Heart left ventricle (tissue), 16 donors: ENCODE measurements around the gene AKAIN1. TPM values are rescaled to one million over a fixed set of nuclear protein-coding genes. Genes with fewer than 3 reads are reported as not detected.
A peak's percentile ranks its signal among the peaks of the same experiment; 100 is the strongest.

ENCODE experiments used
- ATAC-seq, 4 donors: fragments of 200-7000 bp; cut with Tn5 transposase; one replicate each; pipeline ENCODE4 v1.9.1; 2020 to 2022; ENCODE audit warnings: moderate library complexity in 4 of 4, mild to moderate bottlenecking in 3 of 4, moderate number of reproducible peaks in 1 of 4
- DNase-seq, 5 donors: peaks; one replicate each; pipeline ENCODE4 v3.0.0-alpha.2; 2020
- H3K27ac ChIP-seq, 12 donors: fragments of 200-600 bp; sonication (generic) in 4 of 12; one replicate each; pipeline versions ENCODE4 v1.5.0 to v1.8.0; 2016 to 2022; ENCODE audit warnings: mild to moderate bottlenecking in 2 of 12
- H3K27me3 ChIP-seq, 9 donors: fragments of 200-600 bp; sonication (generic) in 2 of 9; one replicate each; pipeline versions ENCODE4 v1.5.1 to v1.8.0; 2016 to 2022; ENCODE audit warnings: mild to moderate bottlenecking in 3 of 9
- H3K36me3 ChIP-seq, 9 donors: fragments of 200-600 bp; sonication (generic) in 2 of 9; one replicate each; pipeline versions ENCODE4 v1.5.0 to v1.8.0; 2018 to 2022; ENCODE audit warnings: mild to moderate bottlenecking in 2 of 9
- H3K4me1 ChIP-seq, 12 donors: fragments of 200-600 bp; sonication (generic) in 4 of 12; one replicate each; pipeline versions ENCODE4 v1.5.0 to v1.8.0; 2016 to 2022; ENCODE audit warnings: mild to moderate bottlenecking in 3 of 12
- H3K4me3 ChIP-seq, 12 donors: fragments of 200-600 bp; sonication (generic) in 4 of 12; one replicate each; pipeline versions ENCODE4 v1.5.0 to v1.8.0; 2017 to 2022; ENCODE audit warnings: mild to moderate bottlenecking in 9 of 12, moderate library complexity in 4 of 12
- H3K9me3 ChIP-seq, 12 donors: fragments of 200-600 bp; sonication (generic) in 4 of 12; one replicate each; pipeline versions ENCODE4 v1.5.0 to v1.8.0; 2016 to 2022; ENCODE audit warnings: mild to moderate bottlenecking in 1 of 12
- CTCF ChIP-seq, 12 donors: fragments of 200-600 bp; sonication (generic) in 4 of 12; IDR thresholded peaks; one replicate each; pipeline versions ENCODE4 v1.5.0 to v1.8.0; 2018 to 2022; ENCODE audit warnings: antibody characterized with exemption in 12 of 12, mild to moderate bottlenecking in 5 of 12
- POLR2A ChIP-seq, 2 donors: fragments of 450-650 bp; IDR thresholded peaks; one replicate each; pipeline ENCODE4 v1.6.1; 2017; ENCODE audit warnings: antibody characterized with exemption in 2 of 2, mild to moderate bottlenecking in 2 of 2, moderate library complexity in 2 of 2
- WGBS, 4 donors: extraction: QIAGEN DNeasy Blood & Tissue Kit in 2 of 4; methylation state at CpG; one replicate each; pipeline versions ENCODE4 v1.1.5 to v1.1.7; 2013 to 2018; 5-methylcytosine and 5-hydroxymethylcytosine counted together
- intact Hi-C, 10 donors: fragments of 100-400 bp; cut with DNase I; formaldehyde crosslinking; loops; one replicate each; pipeline versions ENCODE4 v1.11.1 to v1.14.2; 2022
- polyA plus RNA-seq, 2 donors: library from polyadenylated mRNA; stranded (reverse); fragments of 200-250 nt; gene quantifications; one replicate each; pipeline ENCODE4 v1.2.3, GENCODE V29; 2013
- total RNA-seq, 9 donors: library from RNA; depleted of rRNA in 2 of 9; stranded (reverse); fragments of >200 nt in 2 of 9; fragmentation: NEBNext Ultra II Directional in 3 of 9; extraction: Animal tissue kit (Norgen Biotek cat#: 25700) in 3 of 9; gene quantifications; one replicate each; pipeline versions ENCODE4 v1.1.0 to v1.2.4, GENCODE V29; 2016 to 2023
- donor health status: ischemic (EF 13 %, LVEDD 7.1; RV severe dilation, severe dysfunction).
- donor health status: healthy with polysubstance abuse.
- donor health status: DM: no; HTN: yes; CAD: no.
- donor health status: DM: no; HTN: no; CAD: no.
- donor health status: ischemic (EF 25% LVEDD 6.9; RV normal size, moderate dysfunction).
- donor health status: ischemic (EF 25% LVEDD 5.7; RV mildly dilated, moderate dysfunction).
- donor health status: healthy.
- donor health status: DM: yes; HTN: yes; CAD: no.
- donor health status: ischemic (EF 35%, LVEDD 5.7; RV mildly dilated, moderate dysfunction).
- donor health status: nonischemic (EF 11% LVEDD 7.7; RV severe dilation, severe dysfunction).
- donor health status: DM: yes; HTN: yes; CAD: no.
- donor health status: PGD.
- donor health status: ischemic (EF 29% LVEDD 5.4; RV normal size, mild dysfunction).
- donor health status: nonischemic (EF 23%, LVEDD 6.1; RV moderate dilation, normal function).

AKAIN1 gene
- total and polyA plus RNA-seq, 11 donors = not detected

- H3K27me3 ChIP-seq = peaks cover 7 to 74% (median 36%) of the 10 kb centered on the region in 9 donors
Measured at GRCh38 chr18:5195656-5196055, 1.4 kb downstream of the AKAIN1 start.

GRCh38 chr18:5180254-5180653 lies 16.8 kb downstream of the AKAIN1 start:
- 69 to 82% (median 75%) methylated on average over 3 of the region's 3 CpGs for WGBS, 4 donors
- DNase-seq = no peak
- H3K4me3 ChIP-seq = no peak overlapping the region
- intact Hi-C loops = no loop called here
- H3K36me3 ChIP-seq = no peaks in the 10 kb centered on the region
- H3K27me3 ChIP-seq = peaks cover 0 to 7% (median 0%) of the 10 kb centered on the region in 9 donors
- no peaks in the 10 kb centered on the region for H3K9me3 ChIP-seq
- no peak for ATAC-seq
- no peak for TF ChIP-seq CTCF (IDR thresholded peaks at IDR 0.05)
- no peak for TF ChIP-seq POLR2A (IDR thresholded peaks at IDR 0.05)
- H3K27ac ChIP-seq = no peak overlapping the region
- H3K4me1 ChIP-seq = no peaks in the 10 kb centered on the region

More at GRCh38 chr18:5195656-5196055, 1.4 kb downstream of the AKAIN1 start:
- Histone ChIP-seq H3K9me3 (no peaks in the 10 kb centered on the region), H3K27ac (no peak overlapping the region), H3K4me1 (peaks cover 0 to 11% (median 0%) of the 10 kb centered on the region in 12 donors), H3K4me3 (no peak overlapping the region), H3K36me3 (no peaks in the 10 kb centered on the region)
- ATAC-seq (no peak), DNase-seq (no peak)
- 31 to 64% (median 50%) methylated on average over 2 of the region's 2 CpGs for WGBS, 4 donors
- TF ChIP-seq CTCF (IDR thresholded peaks at IDR 0.05) (no peak), POLR2A (IDR thresholded peaks at IDR 0.05) (no peak)
- intact Hi-C loops = loop anchor here in 1 of 10 donors (10.0 kb wide), 1 partner anchor 49 kb away; no protein-coding TSS in a partner anchor

GRCh38 chr18:5178519-5178918 lies 18.5 kb downstream of the AKAIN1 start:
- TF ChIP-seq POLR2A (IDR thresholded peaks at IDR 0.05) (no peak), CTCF (IDR thresholded peaks at IDR 0.05) (no peak)
- H3K9me3 ChIP-seq = no peaks in the 10 kb centered on the region
- WGBS, 4 donors = 70 to 88% (median 86%) methylated on average over 1 of the region's 1 CpG
- DNase-seq (no peak), ATAC-seq (no peak)
- H3K27ac ChIP-seq = no peak overlapping the region
- H3K36me3 ChIP-seq = no peaks in the 10 kb centered on the region
- intact Hi-C loops = no loop called here
- peaks cover 0 to 7% (median 0%) of the 10 kb centered on the region in 9 donors for H3K27me3 ChIP-seq
- H3K4me3 ChIP-seq = peak overlapping the region in 1 of 12 donors; percentile 17
- no peaks in the 10 kb centered on the region for H3K4me1 ChIP-seq

GRCh38 chr18:5175378-5175777 lies 21.7 kb downstream of the AKAIN1 start:
- H3K27me3 ChIP-seq = no peaks in the 10 kb centered on the region
- H3K27ac ChIP-seq = no peak overlapping the region
- H3K4me3 ChIP-seq = no peak overlapping the region
- intact Hi-C loops = no loop called here
- 64 to 76% (median 70%) methylated on average over 5 of the region's 5 CpGs for WGBS, 4 donors
- no peak for DNase-seq
- no peak for ATAC-seq
- H3K36me3 ChIP-seq = no peaks in the 10 kb centered on the region
- no peaks in the 10 kb centered on the region for H3K4me1 ChIP-seq
- peaks cover 0 to 10% (median 0%) of the 10 kb centered on the region in 12 donors for H3K9me3 ChIP-seq
- TF ChIP-seq CTCF (IDR thresholded peaks at IDR 0.05) = no peak
- TF ChIP-seq POLR2A (IDR thresholded peaks at IDR 0.05) = no peak
